Loucy (cell line): ENCODE data around the gene NCR2.

ENCODE experiments used
- H2AFZ ChIP-seq: fragments of 200-600 bp; sonication (generic); 2 replicates; pipeline ENCODE4 v1.6.0; 2016; ENCODE audit warnings: antibody characterized with exemption, mild to moderate bottlenecking, low read length, moderate library complexity
- H3F3A ChIP-seq: fragments of 200-600 bp; 2 replicates; pipeline ENCODE4 v1.6.0; 2016; ENCODE audit warnings: antibody characterized with exemption, low read depth, mild to moderate bottlenecking
- H3K27me3 ChIP-seq: fragments of 200-600 bp; sonication (generic); 2 replicates; pipeline ENCODE4 v1.6.1; 2014; ENCODE audit warnings: low read length, mild to moderate bottlenecking; ENCODE audit not compliant: insufficient read depth, poor library complexity, severe bottlenecking
- H3K36me3 ChIP-seq: fragments of 200-600 bp; sonication (generic); 2 replicates; pipeline ENCODE4 v1.6.1; 2016; ENCODE audit warnings: low read length; ENCODE audit not compliant: insufficient read depth
- H3K4me1 ChIP-seq: fragments of 200-600 bp; sonication (generic); 2 replicates; pipeline ENCODE4 v1.5.1; 2014; ENCODE audit warnings: low read length, mild to moderate bottlenecking; ENCODE audit not compliant: insufficient read depth, poor library complexity, severe bottlenecking
- H3K4me2 ChIP-seq: fragments of 200-600 bp; sonication (generic); 2 replicates; pipeline ENCODE4 v1.6.0; 2014; ENCODE audit warnings: antibody characterized with exemption, low read length, low read depth, mild to moderate bottlenecking; ENCODE audit not compliant: poor library complexity, severe bottlenecking
- H3K4me3 ChIP-seq: fragments of 200-600 bp; sonication (generic); 2 replicates; pipeline ENCODE4 v1.5.1; 2014; ENCODE audit warnings: low read length, mild to moderate bottlenecking, mixed read lengths; ENCODE audit not compliant: poor library complexity, severe bottlenecking
- H3K79me2 ChIP-seq: fragments of 200-600 bp; sonication (generic); 2 replicates; pipeline ENCODE4 v1.6.1; 2014; ENCODE audit warnings: low read length; ENCODE audit not compliant: insufficient read depth
- H3K9ac ChIP-seq: fragments of 200-600 bp; sonication (generic); 2 replicates; pipeline ENCODE4 v1.6.0; 2014; ENCODE audit warnings: mild to moderate bottlenecking, low read depth, low read length, moderate library complexity; ENCODE audit not compliant: poor library complexity, severe bottlenecking
- H3K9me2 ChIP-seq: fragments of 200-600 bp; sonication (generic); replicated peaks from 2 replicates; pipeline ENCODE4 v1.6.1; 2016; ENCODE audit warnings: low read depth, low read length, mixed read lengths
- H3K9me3 ChIP-seq: fragments of 200-600 bp; sonication (generic); 2 replicates; pipeline ENCODE4 v1.6.1; 2014; ENCODE audit warnings: mild to moderate bottlenecking, antibody characterized with exemption, low read length, low read depth; ENCODE audit not compliant: insufficient read depth
- H4K20me1 ChIP-seq: fragments of 200-600 bp; sonication (generic); 2 replicates; pipeline ENCODE4 v1.6.0; 2014; ENCODE audit warnings: antibody characterized with exemption, low read length, mild to moderate bottlenecking; ENCODE audit not compliant: insufficient read depth, poor library complexity, severe bottlenecking
- CTCF ChIP-seq: fragments of 200-600 bp; sonication (generic); conservative IDR thresholded peaks from 2 replicates; pipeline ENCODE4 v1.5.1; 2014; ENCODE audit warnings: mild to moderate bottlenecking, antibody characterized with exemption, low read length
- EZH2phosphoT487 ChIP-seq: fragments of 200-600 bp; IDR thresholded peaks from 2 replicates; pipeline ENCODE4 v1.6.1; 2018; ENCODE audit warnings: antibody characterized with exemption, mild to moderate bottlenecking, moderate library complexity, borderline replicate concordance

Gene NCR2

GRCh38 chr6:41325446-41326066 lies 9.9 kb upstream of the NCR2 start:
- no peak overlapping the region for H3K4me2 ChIP-seq
- no peak overlapping the region for H3K4me3 ChIP-seq
- no peaks in the 10 kb centered on the region for H3K9me2 ChIP-seq
- H3K9ac ChIP-seq = no peak overlapping the region
- H2AFZ ChIP-seq = no peak overlapping the region
- no peaks in the 10 kb centered on the region for H4K20me1 ChIP-seq
- H3K27me3 ChIP-seq = no peaks in the 10 kb centered on the region
- H3K4me1 ChIP-seq = no peaks in the 10 kb centered on the region
- no peaks in the 10 kb centered on the region for H3F3A ChIP-seq
- H3K79me2 ChIP-seq = no peaks in the 10 kb centered on the region
- H3K9me3 ChIP-seq = no peaks in the 10 kb centered on the region
- TF ChIP-seq CTCF = no peak
- TF ChIP-seq EZH2phosphoT487 = no peak
- no peaks in the 10 kb centered on the region for H3K36me3 ChIP-seq

- H3K27me3 ChIP-seq = no peaks in the 10 kb centered on the region
These were observed 9.3 kb upstream of the NCR2 start for GRCh38 chr6:41326092-41326491.

GRCh38 chr6:41327177-41327576 lies 8.2 kb upstream of the NCR2 start:
- Histone ChIP-seq H3K4me3 (no peak overlapping the region), H3K36me3 (no peaks in the 10 kb centered on the region), H3K4me1 (peaks cover 8% of the 10 kb centered on the region), H3K9me2 (no peaks in the 10 kb centered on the region), H3K79me2 (no peaks in the 10 kb centered on the region), H4K20me1 (no peaks in the 10 kb centered on the region), H3F3A (no peaks in the 10 kb centered on the region), H3K27me3 (no peaks in the 10 kb centered on the region), H3K4me2 (no peak overlapping the region), H3K9ac (no peak overlapping the region), H2AFZ (no peak overlapping the region), H3K9me3 (no peaks in the 10 kb centered on the region)
- TF ChIP-seq EZH2phosphoT487 (no peak), CTCF (no peak)

More at GRCh38 chr6:41326092-41326491, 9.3 kb upstream of the NCR2 start:
- no peak overlapping the region for H3K9ac ChIP-seq
- no peak overlapping the region for H3K4me2 ChIP-seq
- H4K20me1 ChIP-seq = no peaks in the 10 kb centered on the region
- H2AFZ ChIP-seq = no peak overlapping the region
- no peaks in the 10 kb centered on the region for H3K4me1 ChIP-seq
- no peaks in the 10 kb centered on the region for H3K9me3 ChIP-seq
- TF ChIP-seq EZH2phosphoT487 (no peak), CTCF (no peak)
- no peaks in the 10 kb centered on the region for H3F3A ChIP-seq
- H3K4me3 ChIP-seq = no peak overlapping the region
- H3K79me2 ChIP-seq = no peaks in the 10 kb centered on the region
- H3K36me3 ChIP-seq = no peaks in the 10 kb centered on the region
- H3K9me2 ChIP-seq = no peaks in the 10 kb centered on the region
